ENCODE data around the gene RPL7A.
A peak's percentile ranks its signal among the peaks of the same experiment; 100 is the strongest.
"Not testable (repeated sequence)": the region's sequence is repeated elsewhere in the genome, so short reads cannot be mapped to it uniquely, and the experiment has no call there.

The RPL7A gene

GRCh38 chr9:133347985-133348717, at the start of gene RPL7A, which contains the start of gene MED22:
TSS of gene RPL7A (plus strand) at chr9:133348218. CDS start at chr9:133348244, 26 bp downstream.
TSS of gene MED22 (minus strand) at chr9:133348131. CDS start at chr9:133346662, 1,469 bp downstream.
- peak; percentile 96 for DNase-seq

- DNase-seq: peak; percentile 17
Measured at GRCh38 chr9:133299996-133300395, 48.0 kb upstream of the RPL7A start.

- DNase-seq: peak; percentile 37
Measured at GRCh38 chr9:133301253-133302230, 46.5 kb upstream of the RPL7A start.

- DNase-seq: peak; percentile 24
Measured at GRCh38 chr9:133303266-133304157, 44.5 kb upstream of the RPL7A start.

- peak; percentile 40 for DNase-seq
Measured at GRCh38 chr9:133304158-133304470, 43.9 kb upstream of the RPL7A start.

GRCh38 chr9:133304477-133305377, 43.3 kb upstream of the RPL7A start:
- peak; percentile 47 for DNase-seq

- DNase-seq: peak; percentile 5
Measured at GRCh38 chr9:133305731-133306130, 42.3 kb upstream of the RPL7A start.

- DNase-seq: peak; percentile 49
Measured at GRCh38 chr9:133306242-133307204, 41.5 kb upstream of the RPL7A start.

GRCh38 chr9:133307301-133307700, 40.7 kb upstream of the RPL7A start:
- no peak for DNase-seq

GRCh38 chr9:133309608-133310007, 38.4 kb upstream of the RPL7A start:
- no peak for DNase-seq

- no peak for DNase-seq
Measured at GRCh38 chr9:133315997-133316396, 32.0 kb upstream of the RPL7A start.

- DNase-seq: not testable (repeated sequence)
Measured at GRCh38 chr9:133317551-133317950, 30.5 kb upstream of the RPL7A start.

- no peak for DNase-seq
Measured at GRCh38 chr9:133320421-133320881, 27.6 kb upstream of the RPL7A start.

- DNase-seq: no peak
Measured at GRCh38 chr9:133321411-133321935, 26.5 kb upstream of the RPL7A start.

- no peak for DNase-seq
Measured at GRCh38 chr9:133322701-133323100, 25.3 kb upstream of the RPL7A start.

GRCh38 chr9:133323211-133323610, 24.8 kb upstream of the RPL7A start:
- DNase-seq: no peak

- no peak for DNase-seq
Measured at GRCh38 chr9:133323991-133324703, 23.9 kb upstream of the RPL7A start.

- DNase-seq: not testable (repeated sequence)
Measured at GRCh38 chr9:133327021-133327420, 21.0 kb upstream of the RPL7A start.

GRCh38 chr9:133327834-133328484, 20.1 kb upstream of the RPL7A start:
- DNase-seq: peak; percentile 54

All from activated CD8-positive, alpha-beta memory T cell treated with anti-CD3 and anti-CD28 coated beads for 24 hours (primary cell).